GM10248 (cell line): ENCODE results near the gene TBC1D25.

Source experiments
- CTCF ChIA-PET: fragments of 300-600 bp; sonication (Branson Sonifier 250); formaldehyde crosslinking; extraction: SDS; loops from one replicate; lab custom pipeline; 2021; ENCODE audit warnings: antibody characterized with exemption; lab: Yijun Ruan, JAX
- POLR2A ChIA-PET: fragments of 350-650 bp; sonication (Branson Sonifier 250); formaldehyde crosslinking; extraction: SDS; loops from one replicate; lab custom pipeline; 2020; ENCODE audit warnings: antibody characterized with exemption; lab: Yijun Ruan, JAX
- DNase-seq: peaks from one replicate; pipeline ENCODE4 v3.0.0; 2012; ENCODE audit errors: extremely low spot score
- TF ChIP-seq, protein P1 (sequence below): IDR thresholded peaks from 2 replicates; pipeline ENCODE4 v1.5.1; 2012; ENCODE audit warnings: mild to moderate bottlenecking, low read depth; ENCODE audit errors: extremely low read depth, missing control alignments, control extremely low read depth

TBC1D25 gene

GRCh38 chrX:48508400-48509244 is 30.9 kb upstream of the TBC1D25 start, which contains the start of gene PORCN:
TSS of gene PORCN (plus strand) at chrX:48508992. CDS start at chrX:48509821, 829 bp downstream.
- POLR2A ChIA-PET, result no interaction called here
- TF ChIP-seq, protein P1, sequence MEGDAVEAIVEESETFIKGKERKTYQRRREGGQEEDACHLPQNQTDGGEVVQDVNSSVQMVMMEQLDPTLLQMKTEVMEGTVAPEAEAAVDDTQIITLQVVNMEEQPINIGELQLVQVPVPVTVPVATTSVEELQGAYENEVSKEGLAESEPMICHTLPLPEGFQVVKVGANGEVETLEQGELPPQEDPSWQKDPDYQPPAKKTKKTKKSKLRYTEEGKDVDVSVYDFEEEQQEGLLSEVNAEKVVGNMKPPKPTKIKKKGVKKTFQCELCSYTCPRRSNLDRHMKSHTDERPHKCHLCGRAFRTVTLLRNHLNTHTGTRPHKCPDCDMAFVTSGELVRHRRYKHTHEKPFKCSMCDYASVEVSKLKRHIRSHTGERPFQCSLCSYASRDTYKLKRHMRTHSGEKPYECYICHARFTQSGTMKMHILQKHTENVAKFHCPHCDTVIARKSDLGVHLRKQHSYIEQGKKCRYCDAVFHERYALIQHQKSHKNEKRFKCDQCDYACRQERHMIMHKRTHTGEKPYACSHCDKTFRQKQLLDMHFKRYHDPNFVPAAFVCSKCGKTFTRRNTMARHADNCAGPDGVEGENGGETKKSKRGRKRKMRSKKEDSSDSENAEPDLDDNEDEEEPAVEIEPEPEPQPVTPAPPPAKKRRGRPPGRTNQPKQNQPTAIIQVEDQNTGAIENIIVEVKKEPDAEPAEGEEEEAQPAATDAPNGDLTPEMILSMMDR, result no peak
- CTCF ChIA-PET, result no interaction called here
- DNase-seq, result peak; percentile 91

- POLR2A ChIA-PET, result no interaction called here
- TF ChIP-seq, protein P1, result no peak
- CTCF ChIA-PET, result no interaction called here
- no peak for DNase-seq
Observed at GRCh38 chrX:48509245-48509590, 30.3 kb upstream of the TBC1D25 start.

GRCh38 chrX:48509619-48510018 is 29.9 kb upstream of the TBC1D25 start:
- no peak for DNase-seq
- TF ChIP-seq, protein P1, result no peak
- ChIA-PET CTCF (no interaction called here), POLR2A (no interaction called here)

- DNase-seq, result no peak
- POLR2A ChIA-PET, result no interaction called here
- CTCF ChIA-PET, result no interaction called here
- TF ChIP-seq, protein P1, result peak; percentile 18
Observed at GRCh38 chrX:48511560-48511959, 28.0 kb upstream of the TBC1D25 start.

DNA sequence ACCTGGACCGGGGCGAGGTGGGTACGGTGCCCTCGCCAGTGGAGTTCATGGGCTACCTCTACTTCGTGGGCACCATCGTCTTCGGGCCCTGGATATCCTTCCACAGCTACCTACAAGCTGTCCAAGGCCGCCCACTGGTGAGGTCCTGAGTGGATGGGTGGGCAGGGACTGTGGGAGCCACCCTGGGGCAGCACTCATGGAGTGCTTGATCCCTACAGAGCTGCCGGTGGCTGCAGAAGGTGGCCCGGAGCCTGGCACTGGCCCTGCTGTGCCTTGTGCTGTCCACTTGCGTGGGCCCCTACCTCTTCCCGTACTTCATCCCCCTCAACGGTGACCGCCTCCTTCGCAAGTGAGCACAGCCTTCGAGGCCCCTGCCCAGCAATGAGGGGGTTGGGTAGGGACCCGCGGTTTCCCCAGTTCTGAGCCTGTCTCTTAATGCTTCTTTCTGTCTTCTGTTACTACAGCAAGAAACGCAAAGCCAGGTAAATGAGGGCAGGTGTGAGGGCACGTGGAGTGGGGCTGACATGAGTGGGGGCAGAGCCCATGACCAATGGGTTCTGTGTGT is 27.1 kb upstream of the TBC1D25 start:
- POLR2A ChIA-PET, result no interaction called here
- TF ChIP-seq, protein P1, result no peak
- CTCF ChIA-PET, result interaction anchor here (1.4 kb wide), 1 partner anchor 26 kb away, joined by 4 read pairs; no protein-coding TSS in a partner anchor
- no peak for DNase-seq

DNA sequence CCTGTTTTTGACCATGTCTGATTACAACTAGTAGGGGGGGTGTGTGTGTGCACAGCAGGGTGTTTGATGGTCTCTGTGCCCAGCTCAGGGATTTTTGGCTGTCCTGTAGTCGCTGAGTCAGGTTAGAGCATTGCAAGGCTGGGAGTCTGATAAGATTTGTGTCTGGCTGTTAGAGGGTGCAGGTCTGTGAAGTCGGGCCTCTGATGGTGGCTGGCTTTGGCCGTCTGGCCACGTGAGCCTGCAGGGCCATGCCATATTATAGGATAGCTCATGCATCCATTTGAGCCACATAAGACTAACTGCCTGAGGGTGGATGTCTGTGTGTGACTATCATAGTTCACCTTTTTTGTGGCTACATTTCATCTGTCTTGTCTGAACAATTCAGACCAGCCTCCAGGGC is 25.8 kb upstream of the TBC1D25 start:
- ChIA-PET CTCF (interaction anchor here (1.4 kb wide), 1 partner anchor 25 kb away, joined by 4 read pairs; no protein-coding TSS in a partner anchor), POLR2A (no interaction called here)
- TF ChIP-seq, protein P1, result no peak
- no peak for DNase-seq
